ENCODE results near the gene GSN. TPM values are rescaled to one million over a fixed set of nuclear protein-coding genes. Genes with fewer than 3 reads are reported as not detected.
"Not testable (repeated sequence)": the region's sequence is repeated elsewhere in the genome, so short reads cannot be mapped to it uniquely, and the experiment has no call there.

The GSN gene
- total RNA-seq, 1 experiment from 2014 or later: 43.4 TPM

DNA sequence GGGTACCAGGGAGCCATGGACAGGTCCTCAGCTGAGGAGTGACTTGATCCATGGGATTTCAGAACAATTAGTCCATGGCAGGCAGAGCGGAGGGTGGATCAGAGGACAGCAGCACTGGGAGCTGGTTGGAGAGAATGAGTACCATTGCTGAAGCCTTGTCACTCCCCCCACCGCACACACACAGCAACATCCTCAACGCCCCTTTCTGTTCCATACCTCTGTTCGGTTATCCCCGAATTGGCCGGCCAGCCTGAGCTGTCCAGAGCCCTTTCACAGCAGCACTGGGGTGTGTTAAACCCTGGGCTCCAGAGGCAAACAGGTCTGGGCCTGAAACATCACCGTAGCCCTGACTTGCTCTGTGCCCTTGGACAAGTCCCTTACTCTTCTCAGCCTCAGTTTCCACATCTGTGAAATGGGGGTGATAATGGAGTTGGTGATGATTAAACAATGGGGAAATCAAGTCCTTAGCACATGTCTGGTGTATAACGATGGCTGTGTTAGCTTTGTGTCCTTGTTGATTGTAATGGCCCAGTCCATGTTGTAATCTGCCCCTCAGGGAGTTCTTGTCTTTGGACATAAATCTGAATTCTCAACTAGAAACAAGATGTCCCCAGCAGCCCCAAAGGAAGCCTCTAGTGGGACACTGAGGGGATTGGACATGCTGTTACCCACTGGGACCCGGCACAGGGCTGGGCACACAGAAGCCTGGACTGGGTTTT, 16.9 kb downstream of the GSN start:
- DNase-seq: no peak
- no peaks in the 10 kb centered on the region for H3K36me3 ChIP-seq
- peaks cover 42% of the 10 kb centered on the region for H3K4me1 ChIP-seq
- no peak overlapping the region; the same call in 1 of the 2 replicates for H3K27ac ChIP-seq
- H3K4me3 ChIP-seq: no peak overlapping the region
- no peaks in the 10 kb centered on the region for H3K9me3 ChIP-seq (replicated peaks)
- no peaks in the 10 kb centered on the region for H3K27me3 ChIP-seq

GRCh38 chr9:121285835-121286687, 18.1 kb downstream of the GSN start:
- H3K4me1 ChIP-seq: peaks cover 43% of the 10 kb centered on the region
- no peaks in the 10 kb centered on the region for H3K27me3 ChIP-seq
- peak overlapping the region; percentile 94 for H3K27ac ChIP-seq
- DNase-seq: peak; percentile 81 to 82
- no peaks in the 10 kb centered on the region for H3K9me3 ChIP-seq (replicated peaks)
- peak overlapping the region; percentile 38 for H3K4me3 ChIP-seq
- H3K36me3 ChIP-seq: no peaks in the 10 kb centered on the region

- Histone ChIP-seq H3K9me3 (replicated peaks) (no peaks in the 10 kb centered on the region), H3K27me3 (no peaks in the 10 kb centered on the region), H3K4me1 (peaks cover 43% of the 10 kb centered on the region), H3K36me3 (no peaks in the 10 kb centered on the region), H3K4me3 (peak overlapping the region; percentile 38), H3K27ac (peak overlapping the region; percentile 94)
- no peak for DNase-seq
Measured at GRCh38 chr9:121286688-121286972, 18.7 kb downstream of the GSN start.

GRCh38 chr9:121286973-121287741, 19.2 kb downstream of the GSN start:
- peak; percentile 95 to 98 for DNase-seq
- Histone ChIP-seq H3K27me3 (no peaks in the 10 kb centered on the region), H3K36me3 (no peaks in the 10 kb centered on the region), H3K27ac (peak overlapping the region; percentile 94), H3K4me1 (peaks cover 41% of the 10 kb centered on the region), H3K9me3 (replicated peaks) (no peaks in the 10 kb centered on the region), H3K4me3 (peak overlapping the region; percentile 38)

DNA sequence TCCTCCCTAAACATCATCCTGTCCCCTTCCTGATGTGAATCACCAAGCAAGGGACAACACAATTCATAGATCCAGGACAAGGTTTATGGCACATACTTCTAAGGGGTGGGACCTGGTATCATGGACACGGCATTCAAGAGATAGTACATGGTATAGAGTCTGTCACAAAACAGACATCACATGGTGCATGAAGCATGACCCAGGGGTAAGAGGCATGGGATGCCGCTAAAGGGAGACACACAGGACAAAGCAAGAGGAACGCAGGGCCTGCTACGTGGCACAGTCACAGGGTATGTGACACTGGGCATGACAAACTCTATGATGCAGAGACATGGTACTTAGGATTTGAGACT, 20.7 kb downstream of the GSN start:
- Histone ChIP-seq H3K27me3 (no peaks in the 10 kb centered on the region), H3K9me3 (replicated peaks) (no peaks in the 10 kb centered on the region), H3K27ac (peak overlapping the region; percentile 70), H3K4me1 (peaks cover 41% of the 10 kb centered on the region), H3K36me3 (no peaks in the 10 kb centered on the region), H3K4me3 (no peak overlapping the region)
- DNase-seq: no peak

DNA sequence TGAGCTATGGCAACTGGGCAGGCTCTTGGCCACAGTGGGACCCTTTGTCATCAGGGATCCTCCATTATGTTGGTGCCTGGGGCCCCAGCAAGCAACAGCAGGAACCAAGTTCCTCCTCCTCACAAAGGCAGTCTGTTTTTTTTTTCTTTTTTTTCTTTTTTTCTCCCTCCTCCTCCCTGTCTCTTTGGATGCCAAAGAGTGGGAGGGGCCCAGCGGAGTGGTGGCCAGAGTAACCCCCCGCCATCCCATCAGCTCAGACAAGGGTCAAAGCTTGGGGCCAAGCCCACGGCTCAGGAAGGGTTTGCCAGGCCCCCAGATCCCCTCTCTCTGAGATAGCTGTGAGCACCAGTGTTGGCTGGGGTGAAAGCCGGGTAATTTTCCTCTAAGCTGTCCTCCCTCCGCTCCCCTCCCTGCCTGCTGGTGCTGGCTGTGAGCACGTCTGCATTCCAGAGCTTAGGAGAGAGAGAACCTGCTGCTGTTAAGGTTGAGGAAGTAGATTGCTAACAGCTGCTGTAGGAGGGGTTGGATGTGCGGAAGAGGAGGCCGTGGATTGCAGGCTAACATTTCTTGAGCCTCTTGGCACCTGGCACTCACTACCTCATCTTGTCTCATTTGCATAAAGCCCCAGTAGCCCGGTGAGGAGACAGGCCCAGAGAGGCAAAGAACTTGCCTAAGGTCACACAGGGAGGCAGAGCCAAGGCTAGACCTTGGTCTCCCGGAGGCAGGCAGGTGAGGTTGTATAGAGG, 21.2 kb downstream of the GSN start:
- peak; percentile 88 to 91 for DNase-seq
- Histone ChIP-seq H3K4me1 (peaks cover 41% of the 10 kb centered on the region), H3K4me3 (peak overlapping the region; percentile 20), H3K27me3 (no peaks in the 10 kb centered on the region), H3K27ac (peak overlapping the region; percentile 70), H3K36me3 (no peaks in the 10 kb centered on the region), H3K9me3 (replicated peaks) (no peaks in the 10 kb centered on the region)

DNA sequence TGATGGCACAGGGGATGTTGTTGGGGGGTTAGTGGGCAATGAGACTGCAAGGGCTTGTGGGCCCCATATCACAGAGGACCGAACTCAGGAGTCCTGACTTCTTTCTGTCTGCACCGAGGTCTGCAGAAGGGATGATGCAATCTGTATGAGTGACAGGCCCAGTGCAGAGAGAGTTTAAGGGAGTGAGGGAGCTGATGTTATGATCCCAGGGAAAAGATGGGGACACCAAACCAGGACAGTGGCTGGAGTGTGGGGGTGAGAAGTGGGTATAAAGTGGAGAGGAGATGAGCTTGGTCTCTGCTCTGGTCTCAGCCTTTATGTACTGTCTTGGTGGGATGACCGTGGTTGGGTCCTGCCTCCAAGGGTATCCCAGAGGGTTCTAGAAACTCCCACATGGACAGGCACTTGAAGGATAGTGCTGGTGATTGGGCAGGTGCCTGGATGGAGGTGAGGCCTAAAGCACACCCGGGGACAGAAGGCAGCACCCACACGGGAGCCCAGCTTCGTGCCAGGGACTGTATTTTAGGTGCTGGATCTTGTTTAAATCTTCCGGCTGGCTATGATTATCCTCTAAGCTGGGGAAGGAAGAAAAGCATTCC, 21.9 kb downstream of the GSN start:
- DNase-seq: no peak
- peaks cover 41% of the 10 kb centered on the region for H3K4me1 ChIP-seq

GRCh38 chr9:121291536-121291935, 23.6 kb downstream of the GSN start:
- H3K9me3 ChIP-seq (replicated peaks); H3K27ac ChIP-seq; H3K4me3 ChIP-seq; H3K27me3 ChIP-seq; DNase-seq; H3K36me3 ChIP-seq: not testable (repeated sequence)
- H3K4me1 ChIP-seq: peaks cover 28% of the 10 kb centered on the region

More for the DNA sequence above, 21.9 kb downstream of the GSN start:
- Histone ChIP-seq H3K4me3 (no peak overlapping the region), H3K27ac (peak overlapping the region; percentile 70), H3K9me3 (replicated peaks) (no peaks in the 10 kb centered on the region), H3K27me3 (no peaks in the 10 kb centered on the region), H3K36me3 (no peaks in the 10 kb centered on the region)

DNA sequence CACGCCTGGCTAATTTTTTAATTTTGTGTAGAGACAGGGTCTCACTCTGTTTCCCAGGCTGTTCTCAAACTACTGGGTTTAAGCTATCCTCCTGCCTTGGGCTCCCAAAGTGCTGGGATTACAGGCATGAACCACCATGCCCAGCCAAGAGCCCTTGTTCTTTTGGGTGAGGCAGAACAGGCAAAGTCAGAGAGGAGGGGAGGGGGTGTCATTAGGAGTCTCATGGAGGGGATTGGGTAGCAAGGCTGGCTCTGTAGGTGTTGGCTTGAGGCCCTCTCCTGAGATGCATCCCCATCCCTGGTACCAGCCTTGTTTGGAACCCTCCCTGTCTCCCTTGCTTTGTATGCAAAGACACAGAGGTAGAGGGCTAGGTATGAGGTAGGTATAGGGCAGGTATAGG, 24.1 kb downstream of the GSN start:
- Histone ChIP-seq H3K4me1 (peaks cover 27% of the 10 kb centered on the region), H3K27ac (no peak overlapping the region), H3K9me3 (replicated peaks) (no peaks in the 10 kb centered on the region), H3K4me3 (no peak overlapping the region), H3K27me3 (no peaks in the 10 kb centered on the region), H3K36me3 (no peaks in the 10 kb centered on the region)
- DNase-seq: no peak

DNA sequence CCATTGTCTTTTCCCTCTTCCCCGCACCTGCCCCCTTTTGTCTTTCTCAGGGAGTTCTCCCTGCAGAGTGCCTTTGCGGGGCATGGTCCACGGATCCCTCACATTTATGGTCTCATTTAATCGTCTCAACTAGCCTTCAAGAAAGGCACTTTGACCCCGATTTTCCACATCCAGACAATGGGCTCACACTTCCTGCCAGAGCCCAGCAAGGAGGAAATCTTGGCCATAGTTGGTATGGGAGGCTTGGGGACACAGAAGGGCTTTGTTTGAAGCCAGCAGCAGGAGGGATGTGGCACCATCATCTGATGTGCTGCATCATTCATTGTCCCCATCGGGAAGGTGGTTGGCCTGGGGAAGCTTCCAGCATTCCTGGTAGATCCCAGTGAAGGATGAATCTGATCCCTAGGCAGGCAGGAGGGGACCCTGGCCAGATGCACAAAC, 24.9 kb downstream of the GSN start:
- H3K36me3 ChIP-seq: no peaks in the 10 kb centered on the region
- DNase-seq: no peak
- no peaks in the 10 kb centered on the region for H3K27me3 ChIP-seq
- no peaks in the 10 kb centered on the region for H3K9me3 ChIP-seq (replicated peaks)
- peaks cover 20% of the 10 kb centered on the region for H3K4me1 ChIP-seq
- no peak overlapping the region for H3K27ac ChIP-seq
- H3K4me3 ChIP-seq: no peak overlapping the region

GRCh38 chr9:121294151-121294743, 26.3 kb downstream of the GSN start:
- Histone ChIP-seq H3K9me3 (replicated peaks) (no peaks in the 10 kb centered on the region), H3K4me3 (no peak overlapping the region), H3K27me3 (no peaks in the 10 kb centered on the region), H3K4me1 (peaks cover 6% of the 10 kb centered on the region), H3K27ac (no peak overlapping the region), H3K36me3 (no peaks in the 10 kb centered on the region)
- DNase-seq: no peak

DNA sequence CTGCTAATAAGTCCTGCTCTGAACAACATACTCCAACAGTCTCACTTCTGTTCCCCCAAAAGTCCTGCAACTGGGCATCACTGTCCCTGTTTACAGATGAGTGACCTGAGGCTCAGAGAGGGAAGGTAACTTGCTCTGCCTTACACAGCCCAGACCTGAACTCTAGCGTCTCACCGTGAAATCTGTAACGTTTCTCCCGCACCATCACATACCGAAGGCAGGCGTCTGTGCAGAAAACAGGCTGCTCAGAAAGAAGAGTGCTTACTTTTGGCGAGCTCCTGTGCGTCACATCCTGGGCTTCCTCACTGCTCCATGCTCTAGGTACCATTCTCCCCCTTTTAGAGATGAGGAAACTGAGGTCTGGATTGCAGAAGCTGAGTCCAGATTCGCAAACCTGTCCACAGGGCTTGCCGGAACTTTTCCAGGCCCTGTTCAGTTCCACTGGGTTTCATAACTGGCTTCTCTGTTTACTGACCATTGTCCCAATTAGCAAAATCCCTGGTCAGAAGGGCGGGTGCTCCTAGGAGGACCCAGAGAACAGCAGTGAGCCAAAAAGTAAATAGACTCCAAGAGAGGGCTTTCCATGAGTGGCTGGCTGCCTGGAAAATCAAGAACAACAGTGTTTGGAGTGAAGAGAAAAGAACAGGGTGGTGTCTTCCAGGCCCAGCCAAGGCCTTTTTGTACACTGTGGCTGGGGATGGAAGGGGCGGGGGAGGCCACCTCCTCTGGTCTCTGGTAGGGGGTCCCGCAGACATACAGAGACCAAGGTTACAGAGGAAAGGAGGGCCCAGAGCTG, 27.1 kb downstream of the GSN start:
- Histone ChIP-seq H3K4me3 (no peak overlapping the region), H3K9me3 (replicated peaks) (no peaks in the 10 kb centered on the region), H3K27me3 (no peaks in the 10 kb centered on the region), H3K36me3 (no peaks in the 10 kb centered on the region), H3K27ac (no peak overlapping the region), H3K4me1 (no peaks in the 10 kb centered on the region; the same call in 1 of the 2 replicates)
- DNase-seq: no peak

- no peak overlapping the region for H3K27ac ChIP-seq
- H3K4me3 ChIP-seq: no peak overlapping the region
- no peaks in the 10 kb centered on the region for H3K4me1 ChIP-seq
- no peaks in the 10 kb centered on the region for H3K9me3 ChIP-seq (replicated peaks)
- DNase-seq: no peak
- H3K27me3 ChIP-seq: no peaks in the 10 kb centered on the region
- H3K36me3 ChIP-seq: no peaks in the 10 kb centered on the region
Measured at GRCh38 chr9:121295662-121296191, 27.8 kb downstream of the GSN start.

Measured in SJCRH30 (cell line).